ENCODE measurements around the gene SLC19A1.
"Not testable (repeated sequence)": the region's sequence is repeated elsewhere in the genome, so short reads cannot be mapped to it uniquely, and the experiment has no call there.

SLC19A1 gene

DNA sequence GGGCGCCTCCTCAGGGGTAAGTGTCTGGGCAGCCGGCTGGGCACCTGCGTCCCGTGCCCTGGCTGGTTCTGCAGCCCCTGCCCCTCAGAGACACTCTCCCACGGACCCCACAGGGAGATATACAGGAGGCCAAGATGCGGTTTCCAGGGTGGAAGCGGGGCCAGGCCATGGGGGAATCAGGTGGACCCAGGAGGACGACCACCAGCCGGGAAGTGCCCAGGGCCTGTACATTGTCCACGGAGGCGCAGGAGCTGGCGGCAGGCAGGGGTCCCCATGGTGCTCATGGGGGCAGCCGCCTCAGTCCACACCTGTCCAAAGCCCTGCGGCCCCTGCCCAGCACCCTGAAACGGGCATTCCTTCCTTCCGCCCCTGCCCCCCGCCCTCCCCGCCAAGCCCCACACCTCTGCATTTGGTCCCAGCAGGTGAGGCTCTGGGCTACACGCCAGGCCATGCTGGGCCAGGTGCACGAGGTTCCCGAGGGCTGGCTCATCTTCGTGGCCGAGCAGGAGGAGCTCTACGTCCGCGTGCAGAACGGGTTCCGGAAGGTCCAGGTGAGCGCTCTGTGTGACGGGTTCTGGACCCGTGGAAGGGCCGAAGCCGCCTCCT, 36.7 kb downstream of the SLC19A1 start:
- DNase-seq (ENCODE audit: low spot score) = no peak

DNA sequence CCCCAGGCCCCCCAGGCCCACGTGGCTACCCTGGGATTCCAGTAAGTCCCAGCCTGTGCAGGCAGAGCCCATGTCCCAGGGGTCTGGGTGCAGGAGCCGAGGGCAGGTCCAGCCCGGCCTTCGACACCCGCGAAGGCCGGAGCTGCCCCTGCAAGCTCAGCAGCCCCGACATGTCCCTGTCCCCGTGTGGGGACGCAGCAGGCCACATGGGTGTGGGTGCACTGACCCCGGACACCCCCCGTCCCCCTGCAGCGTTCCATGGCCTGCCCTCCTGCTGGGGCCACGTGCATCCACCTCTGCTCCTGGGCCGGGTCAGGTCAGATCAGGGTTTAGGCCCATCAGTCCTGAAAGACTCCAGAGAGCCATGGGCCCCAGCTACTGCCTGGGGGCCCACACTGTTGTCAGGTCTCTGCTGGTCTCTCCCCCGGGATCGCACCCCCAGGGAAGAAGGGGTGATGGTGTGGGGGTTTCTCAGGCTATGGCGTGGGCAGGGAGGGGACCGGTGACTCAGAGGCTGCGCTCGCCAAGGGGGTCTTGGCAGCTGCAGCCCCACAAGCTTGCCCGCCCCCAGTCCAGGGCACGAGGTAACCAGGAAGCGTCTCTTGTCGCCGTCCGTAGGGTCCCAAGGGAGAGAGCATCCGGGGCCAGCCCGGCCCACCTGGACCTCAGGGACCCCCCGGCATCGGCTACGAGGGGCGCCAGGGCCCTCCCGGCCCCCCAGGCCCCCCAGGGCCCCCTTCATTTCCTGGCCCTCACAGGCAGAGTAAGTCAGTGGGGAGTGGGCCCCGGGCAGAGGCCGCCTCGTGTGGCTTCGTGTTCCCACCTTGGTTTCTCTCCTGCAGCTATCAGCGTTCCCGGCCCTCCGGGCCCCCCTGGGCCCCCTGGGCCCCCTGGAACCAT, 37.5 kb downstream of the SLC19A1 start:
- no peak for DNase-seq (ENCODE audit: low spot score)

GRCh38 chr21:45504021-45504515, 38.2 kb downstream of the SLC19A1 start:
- no peak for DNase-seq (ENCODE audit: low spot score)

DNA sequence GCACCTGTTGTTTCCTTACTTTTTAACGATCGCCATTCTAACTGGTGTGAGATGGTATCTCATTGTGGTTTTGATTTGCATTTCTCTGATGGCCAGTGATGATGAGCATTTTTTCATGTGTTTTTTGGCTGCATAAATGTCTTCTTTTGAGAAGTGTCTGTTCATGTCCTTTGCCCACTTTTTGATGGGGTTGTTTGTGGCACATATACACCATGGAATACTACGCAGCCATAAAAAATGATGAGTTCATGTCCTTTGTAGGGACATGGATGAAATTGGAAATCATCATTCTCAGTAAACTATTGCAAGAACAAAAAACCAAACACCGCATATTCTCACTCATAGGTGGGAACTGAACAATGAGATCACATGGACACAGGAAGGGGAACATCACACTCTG, 39.0 kb downstream of the SLC19A1 start:
- not testable (repeated sequence) for DNase-seq (ENCODE audit: low spot score)

GRCh38 chr21:45502600-45502999, 39.6 kb downstream of the SLC19A1 start:
- no peak for DNase-seq (ENCODE audit: low spot score)

- no peak for DNase-seq (ENCODE audit: low spot score)
Measured at GRCh38 chr21:45502006-45502345, 40.3 kb downstream of the SLC19A1 start.

DNA sequence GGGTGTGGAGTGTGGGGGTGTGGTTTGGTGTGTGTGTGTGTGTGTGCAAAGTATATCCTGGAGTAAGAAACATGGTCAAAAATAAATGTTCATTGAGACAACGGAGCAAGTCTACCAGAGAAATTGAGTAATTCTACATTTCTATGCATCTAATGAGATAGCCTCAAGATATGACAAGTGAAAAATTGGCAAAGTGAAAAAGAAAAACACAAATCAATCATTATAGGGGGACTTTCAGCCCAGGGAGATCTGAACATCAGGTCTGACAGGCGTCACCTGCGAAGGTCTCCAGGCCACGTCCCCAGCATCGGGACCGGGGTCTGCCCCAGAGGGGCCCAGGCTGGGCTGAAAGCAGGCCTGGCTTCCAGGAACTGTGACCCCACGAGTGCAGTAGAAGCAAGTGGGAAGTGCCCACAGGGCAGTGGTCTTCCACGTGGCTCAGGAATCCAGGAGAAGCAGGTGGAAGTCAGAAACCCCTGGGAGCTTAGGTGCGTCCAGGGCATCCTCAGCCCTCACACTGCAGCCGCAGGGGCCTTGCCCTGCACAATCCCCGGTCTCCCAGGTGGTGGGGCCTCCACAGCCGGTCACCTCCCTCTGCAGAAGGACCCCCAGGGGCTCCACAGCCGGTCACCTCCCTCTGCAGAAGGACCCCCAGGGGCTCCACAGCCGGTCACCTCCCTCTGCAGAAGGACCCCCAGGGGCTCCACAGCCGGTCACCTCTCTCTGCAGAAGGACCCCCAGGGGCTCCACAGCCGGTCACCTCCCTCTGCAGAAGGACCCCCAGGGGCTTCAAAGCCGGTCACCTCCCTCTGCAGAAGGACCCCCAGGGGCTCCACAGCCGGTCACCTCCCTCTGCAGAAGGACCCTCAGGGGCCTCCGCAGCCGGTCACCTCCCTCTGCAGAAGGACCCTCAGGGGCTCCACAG, 40.9 kb downstream of the SLC19A1 start:
- not testable (repeated sequence) for DNase-seq (ENCODE audit: low spot score)

DNA sequence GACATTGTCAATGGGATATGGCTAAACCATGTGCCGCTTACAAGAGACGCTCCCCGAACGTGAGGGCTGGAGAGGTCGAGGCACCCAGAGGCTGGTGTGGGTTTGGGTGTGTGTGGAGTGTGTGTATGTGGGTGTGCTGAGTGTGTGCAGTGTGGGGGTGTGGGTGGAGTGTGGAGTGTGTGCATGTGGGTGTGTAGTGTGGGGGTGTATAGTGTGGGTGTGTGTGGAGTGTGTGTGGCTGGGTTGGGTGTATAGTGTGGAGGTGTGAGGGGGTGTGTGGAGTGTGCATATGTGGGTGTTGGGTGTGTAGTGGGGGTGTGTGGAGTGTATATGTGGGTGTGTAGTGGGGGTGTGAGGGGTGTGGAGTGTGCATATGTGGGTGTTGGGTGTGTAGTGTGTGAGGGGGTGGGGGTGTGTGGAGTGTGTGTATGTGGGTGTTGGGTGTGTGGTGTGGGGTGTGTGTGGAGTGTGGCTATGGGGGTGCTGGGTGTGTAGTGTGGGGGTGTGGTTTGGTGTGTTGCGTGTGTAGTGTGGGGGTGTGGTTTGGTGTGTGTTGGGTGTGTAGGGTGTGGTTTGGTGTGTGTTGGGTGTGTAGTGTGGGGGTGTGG, 42.2 kb downstream of the SLC19A1 start:
- no peak for DNase-seq (ENCODE audit: low spot score)

- DNase-seq (ENCODE audit: low spot score) = no peak
Measured at GRCh38 chr21:45499201-45499750, 43.0 kb downstream of the SLC19A1 start.

- DNase-seq (ENCODE audit: low spot score) = no peak
Measured at GRCh38 chr21:45498646-45499000, 43.6 kb downstream of the SLC19A1 start.

DNA sequence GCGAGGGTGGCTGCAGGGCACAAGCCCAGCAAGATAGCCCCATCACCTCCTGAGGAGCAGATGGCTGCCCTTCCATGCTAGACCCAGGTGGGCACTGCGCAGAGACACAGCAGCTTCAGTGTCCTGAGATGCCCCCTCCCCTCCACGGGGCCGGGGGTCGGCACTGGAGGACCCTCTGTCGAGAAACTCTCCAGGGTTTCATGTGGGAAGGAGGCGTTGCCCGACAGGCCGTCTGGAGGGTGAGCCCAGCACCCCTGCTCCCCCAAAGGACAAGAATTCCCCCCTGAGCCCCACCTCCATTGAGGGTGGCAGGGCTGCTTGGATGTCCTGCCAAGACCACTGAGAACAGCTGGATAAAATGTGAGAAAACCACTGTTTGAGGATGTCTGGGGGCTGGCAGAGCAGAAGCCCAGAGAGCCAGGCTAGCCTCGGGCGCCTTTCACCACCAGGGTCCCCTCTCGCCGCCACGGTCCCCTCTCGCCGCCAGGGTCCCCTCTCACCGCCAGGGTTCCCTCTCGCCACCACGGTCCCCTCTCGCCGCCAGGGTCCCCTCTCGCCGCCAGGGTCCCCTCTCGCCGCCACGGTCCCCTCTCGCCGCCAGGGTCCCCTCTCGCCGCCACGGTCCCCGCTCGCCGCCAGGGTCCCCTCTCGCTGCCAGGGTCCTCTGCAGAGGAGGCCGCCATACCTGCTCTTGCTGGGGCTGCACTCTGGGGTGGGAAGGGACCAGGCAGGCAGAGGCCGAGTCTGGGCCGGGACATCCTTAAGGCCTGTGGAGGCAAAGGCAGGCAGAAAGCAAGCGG, 44.2 kb downstream of the SLC19A1 start:
- no peak for DNase-seq (ENCODE audit: low spot score)

DNA sequence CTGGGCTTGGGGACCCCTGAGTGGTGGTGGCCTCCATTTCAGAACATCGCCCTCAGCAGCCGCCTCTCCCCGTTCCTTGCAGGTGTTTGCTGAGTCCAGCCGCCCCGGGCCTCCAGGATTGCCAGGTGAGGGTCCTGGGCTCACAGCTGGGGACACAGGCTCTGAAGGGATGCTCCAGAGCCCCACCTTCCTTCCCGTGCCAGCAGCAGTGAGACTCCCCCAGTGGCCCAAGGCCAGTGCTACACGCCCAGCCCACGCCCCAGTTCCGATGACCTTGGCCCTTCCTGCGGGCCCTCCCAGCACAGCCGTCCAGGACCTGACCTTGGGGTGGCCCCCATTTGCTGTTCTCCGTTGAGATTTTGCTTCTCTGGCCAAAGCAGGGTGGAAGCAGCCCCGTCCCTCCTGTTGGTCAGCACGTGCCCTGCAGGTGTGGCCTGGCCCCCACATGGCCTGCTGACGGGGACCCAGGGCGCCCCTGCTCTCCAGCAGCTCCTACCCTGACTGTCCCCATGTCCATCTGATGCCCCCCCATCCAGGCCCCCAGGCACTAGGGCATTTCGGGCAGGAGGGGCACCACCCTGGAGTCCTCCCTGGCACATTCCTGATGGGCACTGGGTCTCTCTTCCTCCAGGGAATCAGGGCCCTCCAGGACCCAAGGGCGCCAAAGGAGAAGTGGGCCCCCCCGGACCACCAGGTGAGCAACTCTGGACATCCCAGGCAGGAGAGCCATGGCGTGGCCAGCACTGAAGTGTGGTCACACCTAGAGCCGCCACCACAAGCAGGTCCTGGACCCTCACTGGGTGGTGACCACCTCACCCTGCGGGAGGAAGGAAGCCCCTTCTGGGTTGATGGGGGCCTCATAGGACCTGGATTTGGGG, 45.0 kb downstream of the SLC19A1 start:
- no peak for DNase-seq (ENCODE audit: low spot score)

GRCh38 chr21:45496151-45496967, 45.9 kb downstream of the SLC19A1 start:
- no peak for DNase-seq (ENCODE audit: low spot score)

DNA sequence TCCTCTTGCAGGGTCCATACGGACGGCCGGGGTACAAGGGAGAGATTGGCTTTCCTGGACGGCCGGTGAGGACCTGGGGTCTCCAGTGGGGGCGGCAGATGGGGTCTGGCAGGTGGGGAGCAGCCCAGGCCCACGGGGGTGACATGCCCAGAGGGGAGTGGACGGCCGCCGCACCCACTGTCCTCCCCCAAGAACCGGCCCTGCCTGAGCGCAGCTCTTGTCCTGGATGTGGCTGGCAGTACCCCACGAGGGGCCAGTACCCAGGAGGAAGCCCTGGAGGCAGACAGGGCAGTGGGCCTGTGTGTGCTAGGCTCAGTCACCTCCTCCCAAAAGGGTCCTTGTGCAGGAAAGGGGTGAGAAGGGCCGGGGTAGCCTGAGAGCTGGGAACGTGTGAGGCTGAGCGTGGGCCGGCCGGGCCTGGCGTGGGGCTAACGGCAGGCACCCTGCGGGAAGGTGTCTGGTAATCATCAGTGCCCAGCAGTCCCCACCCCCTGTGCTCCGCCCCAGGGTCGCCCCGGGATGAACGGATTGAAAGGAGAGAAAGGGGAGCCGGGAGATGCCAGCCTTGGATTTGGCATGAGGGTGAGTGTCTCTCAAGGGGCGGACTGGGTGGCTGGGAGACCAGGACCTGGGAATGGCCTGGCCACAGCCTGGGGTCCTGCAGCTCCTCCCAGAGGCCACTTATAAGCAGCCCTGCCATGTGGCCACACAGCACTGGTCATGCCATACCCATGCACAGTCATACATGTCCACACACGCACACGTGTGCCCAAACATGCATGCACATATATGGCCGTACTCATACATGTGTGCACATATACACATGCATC, 47.2 kb downstream of the SLC19A1 start:
- no peak for DNase-seq (ENCODE audit: low spot score)

GRCh38 chr21:45494135-45494850, 47.9 kb downstream of the SLC19A1 start:
- no peak for DNase-seq (ENCODE audit: low spot score)

DNA sequence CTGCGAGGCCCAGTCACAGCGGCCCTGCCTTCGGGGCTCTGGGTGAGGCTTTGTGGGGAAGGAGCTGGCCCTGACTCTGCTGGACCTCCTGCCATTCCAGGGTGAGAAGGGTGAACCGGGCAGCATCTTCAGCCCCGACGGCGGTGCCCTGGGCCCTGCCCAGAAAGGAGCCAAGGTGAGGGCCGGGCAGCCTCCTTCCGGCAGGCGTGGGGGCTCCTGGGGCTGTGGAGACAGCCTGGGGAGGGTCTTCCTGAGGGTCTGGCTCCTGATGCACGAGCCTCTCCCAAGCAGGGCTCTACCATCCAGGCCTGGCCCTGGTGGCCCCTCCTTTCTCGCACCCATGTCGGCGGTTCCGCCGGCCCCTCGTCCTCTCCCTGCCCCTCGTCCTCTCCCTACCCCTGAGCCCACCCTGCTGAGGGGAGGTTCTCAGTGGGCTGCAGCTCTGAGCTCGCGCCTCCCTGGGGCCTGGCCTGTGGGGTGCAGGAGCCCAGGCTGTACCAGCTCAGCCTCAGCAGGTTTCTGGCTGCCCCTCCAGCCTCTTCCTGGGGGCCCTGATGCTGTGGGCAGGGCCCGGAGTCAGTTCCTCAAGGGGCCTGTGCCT, 48.7 kb downstream of the SLC19A1 start:
- no peak for DNase-seq (ENCODE audit: low spot score)

GRCh38 chr21:45492765-45493164, 49.5 kb downstream of the SLC19A1 start:
- DNase-seq (ENCODE audit: low spot score) = no peak
